K562 (cell line): ENCODE results near the gene ERBB4. TPM values are rescaled to one million over a fixed set of nuclear protein-coding genes. Genes with fewer than 3 reads are reported as not detected.

Experiments
- ATAC-seq: fragments of 200-7000 bp; cut with Tn5 transposase; 3 replicates; pipeline ENCODE4 v1.9.1; 2020; ENCODE audit warnings: moderate library complexity
- BruUV-seq: library from RNA; stranded (reverse); fragments of 400-500 nt; replicated peaks from 2 replicates; lab custom pipeline; 2021; lab: Mats Ljungman, UMichigan
- CTCF ChIA-PET: fragments of 300-600 bp; formaldehyde crosslinking; extraction: SDS; loops from one replicate; lab custom pipeline; 2021; ENCODE audit warnings: low intra/inter-chr PET ratio; lab: Yijun Ruan, JAX
- POLR2A ChIA-PET: fragments of 300-600, 350-650 bp; sonication (Branson Sonifier 250); formaldehyde crosslinking; extraction: SDS; loops from one replicate; lab custom pipeline; 2021; ENCODE audit warnings: antibody characterized with exemption, inconsistent platforms; lab: Yijun Ruan, JAX
- DNase-seq, 4 experiments: peaks; one replicate each; pipeline versions ENCODE4 v3.0.0 to v3.0.0-alpha.2; 2011 to 2018; ENCODE audit warnings: low spot score in 3 of 4, mixed read lengths in 3 of 4; ENCODE audit errors: extremely low read depth in 1 of 4
- FAIRE-seq: peaks from 2 replicates; lab custom pipeline; 2011; peaks lifted over from hg19 to GRCh38; lab: Jason Lieb, UNC
- H2AFZ ChIP-seq: 2 replicates; pipeline ENCODE4 v1.6.0; 2011; ENCODE audit warnings: low read depth, low read length, control low read depth, inconsistent platforms
- H3K27ac ChIP-seq: fragments of 200-600 bp; 3 replicates; pipeline ENCODE4 v1.8.0; 2011; ENCODE audit warnings: low read depth, mild to moderate bottlenecking, control low read depth, inconsistent platforms, low read length, moderate library complexity, mixed read lengths; ENCODE audit errors: extremely low read depth
- H3K27me3 ChIP-seq, 2 experiments: fragments of 300-600 bp in 1 of 2; 2 replicates in 1 of 2; 3 replicates in 1 of 2; pipeline versions ENCODE4 v1.6.0 to v1.8.0; 2011; ENCODE audit warnings: inconsistent platforms in 2 of 2, low read length in 2 of 2, mild to moderate bottlenecking in 1 of 2, mixed read lengths in 1 of 2, moderate library complexity in 1 of 2; ENCODE audit not compliant: control insufficient read depth in 2 of 2, insufficient read depth in 2 of 2
- H3K36me3 ChIP-seq: fragments of 300-600 bp; 3 replicates; pipeline ENCODE4 v1.8.0; 2011; ENCODE audit warnings: mild to moderate bottlenecking, low read length, inconsistent platforms; ENCODE audit not compliant: control insufficient read depth, insufficient read depth
- H3K4me1 ChIP-seq, 2 experiments: fragments of 200-600 bp in 1 of 2; replicated peaks in 1 of 2; 2 replicates in 1 of 2; 3 replicates in 1 of 2; pipeline versions ENCODE4 v1.5.1 to v1.8.0; 2011; ENCODE audit warnings: inconsistent platforms in 2 of 2, low read length in 2 of 2, mild to moderate bottlenecking in 1 of 2, mixed read lengths in 1 of 2, moderate library complexity in 1 of 2; ENCODE audit not compliant: control insufficient read depth in 2 of 2, insufficient read depth in 2 of 2
- H3K4me2 ChIP-seq: 2 replicates; pipeline ENCODE4 v1.6.1; 2011; ENCODE audit warnings: low read length, control low read depth, inconsistent platforms, mixed read lengths; ENCODE audit not compliant: insufficient read depth
- H3K4me3 ChIP-seq: fragments of 200-600 bp; sonication (generic), shearing (Covaris generic); 2 replicates; pipeline ENCODE4 v1.5.1; 2016; ENCODE audit warnings: control low read depth, inconsistent platforms
- H3K79me2 ChIP-seq: fragments of 200-600 bp; 3 replicates; pipeline ENCODE4 v1.8.0; 2011; ENCODE audit warnings: low read length, inconsistent platforms; ENCODE audit not compliant: control insufficient read depth, insufficient read depth
- H3K9ac ChIP-seq, 2 experiments: 2 replicates each; pipeline versions ENCODE4 v1.6.0 to v1.6.1; 2011; ENCODE audit warnings: low read depth in 2 of 2, low read length in 2 of 2, control low read depth in 1 of 2, inconsistent platforms in 1 of 2, mild to moderate bottlenecking in 1 of 2, mixed read lengths in 1 of 2; ENCODE audit not compliant: insufficient read depth in 1 of 2
- H3K9me1 ChIP-seq: one replicate; pipeline ENCODE4 v1.6.0; 2011; ENCODE audit warnings: inconsistent platforms, mild to moderate bottlenecking, low read length, moderate library complexity; ENCODE audit not compliant: control insufficient read depth, insufficient read depth
- H3K9me3 ChIP-seq: replicated peaks from 2 replicates; pipeline ENCODE4 v1.5.1; 2011; ENCODE audit warnings: low read depth, low read length, inconsistent platforms; ENCODE audit not compliant: control insufficient read depth, insufficient read depth
- H4K20me1 ChIP-seq: replicated peaks from 2 replicates; pipeline ENCODE4 v1.6.1; 2011; ENCODE audit warnings: low read length, inconsistent platforms, mixed read lengths; ENCODE audit not compliant: control insufficient read depth, insufficient read depth
- ARNT ChIP-seq, 2 experiments: fragments of 450-650 bp; IDR thresholded peaks; 2 replicates each; pipeline ENCODE4 v1.6.1; 2016; ENCODE audit warnings: mild to moderate bottlenecking in 1 of 2
- CHD1 ChIP-seq: fragments of 200-600 bp; sonication (generic); IDR thresholded peaks from one replicate; pipeline ENCODE4 v1.6.1; 2012; ENCODE audit warnings: mild to moderate bottlenecking, moderate library complexity, low read length, inconsistent platforms
- FOXM1 ChIP-seq, 2 experiments: fragments of 450-650 bp in 1 of 2; sonication (generic) in 1 of 2; formaldehyde crosslinking in 1 of 2; IDR thresholded peaks; 2 replicates each; pipeline versions ENCODE4 v1.6.1 to v1.9.0; 2017 to 2022; ENCODE audit warnings: low read depth in 2 of 2, mild to moderate bottlenecking in 2 of 2, missing genetic modification reagents in 1 of 2, moderate library complexity in 1 of 2
- NELFE ChIP-seq: IDR thresholded peaks from 2 replicates; pipeline ENCODE4 v1.6.1; 2011; ENCODE audit warnings: mild to moderate bottlenecking; ENCODE audit not compliant: insufficient read depth, insufficient read length
- PRPF4 ChIP-seq: fragments of 200-400 bp; formaldehyde crosslinking; IDR thresholded peaks from one replicate; pipeline ENCODE4 v1.6.1; 2017; ENCODE audit warnings: low read length, low read depth, mild to moderate bottlenecking; ENCODE audit not compliant: insufficient read depth, poor library complexity, severe bottlenecking
- PTTG1 ChIP-seq: fragments of 450-650 bp; IDR thresholded peaks from 2 replicates; pipeline ENCODE4 v1.6.1; 2016; ENCODE audit warnings: low read depth, mild to moderate bottlenecking, missing genetic modification characterization, missing compliant biosample characterization
- THRAP3 ChIP-seq: fragments of 450-650 bp; IDR thresholded peaks from 2 replicates; pipeline ENCODE4 v1.6.1; 2016; ENCODE audit warnings: mild to moderate bottlenecking, inconsistent platforms, borderline replicate concordance
- ZNF175 ChIP-seq: fragments of 200-800 bp; sonication (Bioruptor generic); IDR thresholded peaks from 2 replicates; pipeline ENCODE4 v1.6.1; 2016; ENCODE audit warnings: low read depth, mild to moderate bottlenecking, missing genetic modification characterization, missing compliant biosample characterization
- WGBS: fragments of 100-300 bp; shearing (Covaris generic); methylation state at CpG from one replicate; pipeline ENCODE4 v1.1.6; 2016; ENCODE audit warnings: low coverage, mixed read lengths; ENCODE audit not compliant: insufficient coverage; ENCODE audit errors: missing lambda C conversion rate; 5-methylcytosine and 5-hydroxymethylcytosine counted together
- in situ Hi-C: fragments of 300-500 bp; cut with MboI; formaldehyde crosslinking; loops from 4 replicates; pipeline ENCODE4 v1.15.0; 2018; ENCODE audit warnings: inconsistent platforms, mixed read lengths
- intact Hi-C: fragments of 100-400 bp; cut with micrococcal nuclease; formaldehyde crosslinking; loops from 2 replicates; pipeline ENCODE4 v1.14.2; 2022
- polyA plus RNA-seq, 8 experiments: library from polyadenylated mRNA; depleted of rRNA in 4 of 8; stranded (reverse) in 5 of 8; unstranded in 3 of 8; fragments of >200 nt; fragmentation: Nextera tagmentation in 2 of 8; fragmentation: Illumina TruSeq in 1 of 8; extraction: Ambion mirVana in 2 of 8; extraction: Trizol in 1 of 8; gene quantifications; 2 replicates each; pipeline versions ENCODE4 v1.2.1 to v1.2.3, GENCODE V29; 2011 to 2014; ENCODE audit warnings: inconsistent platforms in 1 of 8, missing spikeins in 1 of 8
- total RNA-seq, 7 experiments: library from RNA; depleted of rRNA in 6 of 7; stranded (reverse); fragments of >200 nt in 6 of 7; fragmentation: Illumina TruSeq in 2 of 7; extraction: Trizol in 2 of 7; gene quantifications; 2 replicates each; pipeline versions ENCODE4 v1.2.1 to v1.2.3, GENCODE V29; 2011 to 2021; ENCODE audit warnings: low replicate concordance in 1 of 7
- TF ChIP-seq, protein P1 (sequence below): sonication (generic); formaldehyde crosslinking; IDR thresholded peaks from 2 replicates; pipeline ENCODE4 v1.8.0; 2023; ENCODE audit warnings: mild to moderate bottlenecking, missing genetic modification reagents
- TF ChIP-seq, protein P2 (sequence below): fragments of 200-800 bp; sonication (Bioruptor generic); IDR thresholded peaks from 2 replicates; pipeline ENCODE4 v1.6.1; 2017; ENCODE audit warnings: missing genetic modification characterization, missing compliant biosample characterization
- TF ChIP-seq, protein P3 (sequence below), 2 experiments: fragments of 450-650 bp; IDR thresholded peaks; 2 replicates each; pipeline ENCODE4 v1.6.1; 2018; ENCODE audit warnings: mild to moderate bottlenecking in 2 of 2, low read depth in 1 of 2; ENCODE audit not compliant: partially characterized antibody in 2 of 2

The ERBB4 gene
- total and polyA plus RNA-seq, 9 of the 15 experiments (the other 6 are each of a cell fraction or from before 2014, with no cell fraction given) = not detected

DNA sequence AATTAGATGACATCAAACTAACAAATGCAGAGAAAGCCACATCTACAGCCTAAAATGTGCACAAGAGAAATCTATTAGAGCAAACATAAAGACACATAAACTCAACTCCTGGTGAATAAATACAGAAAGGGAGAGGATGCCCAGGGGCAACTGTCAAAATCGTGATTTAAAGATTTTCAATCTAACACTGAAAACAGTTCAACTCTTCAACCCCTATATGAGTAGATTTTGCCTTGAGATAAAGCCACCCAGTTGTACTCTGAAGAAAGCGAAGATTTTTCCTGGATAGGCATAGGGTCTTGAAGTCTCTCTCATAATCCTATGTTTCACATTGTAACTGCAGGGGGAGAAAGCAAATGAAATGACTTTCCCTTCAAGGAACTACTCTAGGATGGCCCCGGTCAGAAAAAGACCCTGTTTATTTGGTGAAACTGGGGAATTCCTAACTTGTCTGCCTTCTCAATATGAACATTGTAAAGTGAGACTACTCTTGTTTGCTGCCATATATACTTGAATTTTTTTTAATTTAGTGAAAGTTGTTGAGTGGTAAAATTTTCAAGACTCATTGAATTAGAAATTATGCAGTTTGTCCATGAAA is 226.7 kb downstream of the ERBB4 start:
- ATAC-seq (no peak), DNase-seq (no peak), FAIRE-seq (no peak)
- Histone ChIP-seq H3K36me3 (no peaks in the 10 kb centered on the region), H4K20me1 (no peaks in the 10 kb centered on the region), H3K4me3 (no peak overlapping the region), H2AFZ (no peak overlapping the region), H3K4me2 (no peak overlapping the region), H3K27ac (no peak overlapping the region), H3K4me1 (no peaks in the 10 kb centered on the region), H3K9ac (no peak overlapping the region), H3K79me2 (no peaks in the 10 kb centered on the region), H3K27me3 (no peaks in the 10 kb centered on the region), H3K9me3 (no peaks in the 10 kb centered on the region), H3K9me1 (no peaks in the 10 kb centered on the region)
- ChIA-PET POLR2A (no interaction called here), CTCF (no interaction called here)
- WGBS = 0% methylated on average over 2 of the region's 3 CpGs
- in situ Hi-C loops (no loop called here), intact Hi-C loops (no loop called here)
- BruUV-seq = no TSS peak
- TF ChIP-seq CHD1 = no peak
- no peak for TF ChIP-seq ARNT (IDR thresholded peaks at IDR 0.05)
- TF ChIP-seq NELFE = no peak
- TF ChIP-seq, protein P1, sequence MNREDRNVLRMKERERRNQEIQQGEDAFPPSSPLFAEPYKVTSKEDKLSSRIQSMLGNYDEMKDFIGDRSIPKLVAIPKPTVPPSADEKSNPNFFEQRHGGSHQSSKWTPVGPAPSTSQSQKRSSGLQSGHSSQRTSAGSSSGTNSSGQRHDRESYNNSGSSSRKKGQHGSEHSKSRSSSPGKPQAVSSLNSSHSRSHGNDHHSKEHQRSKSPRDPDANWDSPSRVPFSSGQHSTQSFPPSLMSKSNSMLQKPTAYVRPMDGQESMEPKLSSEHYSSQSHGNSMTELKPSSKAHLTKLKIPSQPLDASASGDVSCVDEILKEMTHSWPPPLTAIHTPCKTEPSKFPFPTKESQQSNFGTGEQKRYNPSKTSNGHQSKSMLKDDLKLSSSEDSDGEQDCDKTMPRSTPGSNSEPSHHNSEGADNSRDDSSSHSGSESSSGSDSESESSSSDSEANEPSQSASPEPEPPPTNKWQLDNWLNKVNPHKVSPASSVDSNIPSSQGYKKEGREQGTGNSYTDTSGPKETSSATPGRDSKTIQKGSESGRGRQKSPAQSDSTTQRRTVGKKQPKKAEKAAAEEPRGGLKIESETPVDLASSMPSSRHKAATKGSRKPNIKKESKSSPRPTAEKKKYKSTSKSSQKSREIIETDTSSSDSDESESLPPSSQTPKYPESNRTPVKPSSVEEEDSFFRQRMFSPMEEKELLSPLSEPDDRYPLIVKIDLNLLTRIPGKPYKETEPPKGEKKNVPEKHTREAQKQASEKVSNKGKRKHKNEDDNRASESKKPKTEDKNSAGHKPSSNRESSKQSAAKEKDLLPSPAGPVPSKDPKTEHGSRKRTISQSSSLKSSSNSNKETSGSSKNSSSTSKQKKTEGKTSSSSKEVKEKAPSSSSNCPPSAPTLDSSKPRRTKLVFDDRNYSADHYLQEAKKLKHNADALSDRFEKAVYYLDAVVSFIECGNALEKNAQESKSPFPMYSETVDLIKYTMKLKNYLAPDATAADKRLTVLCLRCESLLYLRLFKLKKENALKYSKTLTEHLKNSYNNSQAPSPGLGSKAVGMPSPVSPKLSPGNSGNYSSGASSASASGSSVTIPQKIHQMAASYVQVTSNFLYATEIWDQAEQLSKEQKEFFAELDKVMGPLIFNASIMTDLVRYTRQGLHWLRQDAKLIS (CRISPR knock-in tag) = no peak
- TF ChIP-seq THRAP3 = no peak
- no peak for TF ChIP-seq FOXM1 (IDR thresholded peaks at IDR 0.05; ENCODE audit: low read depth)
- no peak for TF ChIP-seq FOXM1 (CRISPR knock-in tag; IDR thresholded peaks at IDR 0.05; ENCODE audit: low read depth)
- no peak for TF ChIP-seq PRPF4
- no peak for TF ChIP-seq PTTG1
- TF ChIP-seq, protein P2, sequence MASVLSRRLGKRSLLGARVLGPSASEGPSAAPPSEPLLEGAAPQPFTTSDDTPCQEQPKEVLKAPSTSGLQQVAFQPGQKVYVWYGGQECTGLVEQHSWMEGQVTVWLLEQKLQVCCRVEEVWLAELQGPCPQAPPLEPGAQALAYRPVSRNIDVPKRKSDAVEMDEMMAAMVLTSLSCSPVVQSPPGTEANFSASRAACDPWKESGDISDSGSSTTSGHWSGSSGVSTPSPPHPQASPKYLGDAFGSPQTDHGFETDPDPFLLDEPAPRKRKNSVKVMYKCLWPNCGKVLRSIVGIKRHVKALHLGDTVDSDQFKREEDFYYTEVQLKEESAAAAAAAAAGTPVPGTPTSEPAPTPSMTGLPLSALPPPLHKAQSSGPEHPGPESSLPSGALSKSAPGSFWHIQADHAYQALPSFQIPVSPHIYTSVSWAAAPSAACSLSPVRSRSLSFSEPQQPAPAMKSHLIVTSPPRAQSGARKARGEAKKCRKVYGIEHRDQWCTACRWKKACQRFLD (CRISPR knock-in tag) = no peak
- TF ChIP-seq, protein P3, sequence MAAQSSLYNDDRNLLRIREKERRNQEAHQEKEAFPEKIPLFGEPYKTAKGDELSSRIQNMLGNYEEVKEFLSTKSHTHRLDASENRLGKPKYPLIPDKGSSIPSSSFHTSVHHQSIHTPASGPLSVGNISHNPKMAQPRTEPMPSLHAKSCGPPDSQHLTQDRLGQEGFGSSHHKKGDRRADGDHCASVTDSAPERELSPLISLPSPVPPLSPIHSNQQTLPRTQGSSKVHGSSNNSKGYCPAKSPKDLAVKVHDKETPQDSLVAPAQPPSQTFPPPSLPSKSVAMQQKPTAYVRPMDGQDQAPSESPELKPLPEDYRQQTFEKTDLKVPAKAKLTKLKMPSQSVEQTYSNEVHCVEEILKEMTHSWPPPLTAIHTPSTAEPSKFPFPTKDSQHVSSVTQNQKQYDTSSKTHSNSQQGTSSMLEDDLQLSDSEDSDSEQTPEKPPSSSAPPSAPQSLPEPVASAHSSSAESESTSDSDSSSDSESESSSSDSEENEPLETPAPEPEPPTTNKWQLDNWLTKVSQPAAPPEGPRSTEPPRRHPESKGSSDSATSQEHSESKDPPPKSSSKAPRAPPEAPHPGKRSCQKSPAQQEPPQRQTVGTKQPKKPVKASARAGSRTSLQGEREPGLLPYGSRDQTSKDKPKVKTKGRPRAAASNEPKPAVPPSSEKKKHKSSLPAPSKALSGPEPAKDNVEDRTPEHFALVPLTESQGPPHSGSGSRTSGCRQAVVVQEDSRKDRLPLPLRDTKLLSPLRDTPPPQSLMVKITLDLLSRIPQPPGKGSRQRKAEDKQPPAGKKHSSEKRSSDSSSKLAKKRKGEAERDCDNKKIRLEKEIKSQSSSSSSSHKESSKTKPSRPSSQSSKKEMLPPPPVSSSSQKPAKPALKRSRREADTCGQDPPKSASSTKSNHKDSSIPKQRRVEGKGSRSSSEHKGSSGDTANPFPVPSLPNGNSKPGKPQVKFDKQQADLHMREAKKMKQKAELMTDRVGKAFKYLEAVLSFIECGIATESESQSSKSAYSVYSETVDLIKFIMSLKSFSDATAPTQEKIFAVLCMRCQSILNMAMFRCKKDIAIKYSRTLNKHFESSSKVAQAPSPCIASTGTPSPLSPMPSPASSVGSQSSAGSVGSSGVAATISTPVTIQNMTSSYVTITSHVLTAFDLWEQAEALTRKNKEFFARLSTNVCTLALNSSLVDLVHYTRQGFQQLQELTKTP (IDR thresholded peaks at IDR 0.05; ENCODE audit: low read depth in 1 of 2, partially characterized antibody in 2 of 2) = no peak
- no peak for TF ChIP-seq ZNF175 (CRISPR knock-in tag)
